Panc1 (cell line): Measurements from ENCODE around the gene MAP3K1. TPM values are rescaled to one million over a fixed set of nuclear protein-coding genes. Genes with fewer than 3 reads are reported as not detected.

Experiments
- ATAC-seq: fragments of 200-7000 bp; cut with Tn5 transposase; 2 replicates; pipeline ENCODE4 v1.9.1; 2020; ENCODE audit warnings: mild to moderate bottlenecking, moderate library complexity
- BruUV-seq: library from RNA; stranded (reverse); fragments of 400-500 nt; replicated peaks from 2 replicates; lab custom pipeline; 2021; lab: Mats Ljungman, UMichigan
- CTCF ChIA-PET: fragments of 300-600 bp; sonication (Branson Sonifier 250); formaldehyde crosslinking; loops from one replicate; lab custom pipeline; 2022; ENCODE audit warnings: antibody characterized with exemption; lab: Charles Lee
- POLR2A ChIA-PET: fragments of 300-600 bp; sonication (Branson Sonifier 250); formaldehyde crosslinking; loops from one replicate; lab custom pipeline; 2022; ENCODE audit warnings: antibody characterized with exemption; lab: Charles Lee
- DNase-seq: peaks from one replicate; pipeline ENCODE4 v3.0.0-alpha.2; 2010; ENCODE audit warnings: low read depth, low spot score
- H3K27ac ChIP-seq: 2 replicates; pipeline ENCODE4 v1.5.1; 2011; ENCODE audit warnings: mild to moderate bottlenecking, low read length, inconsistent platforms
- H3K27me3 ChIP-seq: fragments of 200-500 bp; sonication (Bioruptor generic); 2 replicates; pipeline ENCODE4 v1.6.0; 2014; ENCODE audit warnings: low read length, inconsistent platforms; ENCODE audit not compliant: control insufficient read depth, insufficient read depth
- H3K36me3 ChIP-seq: fragments of 200-500 bp; sonication (Bioruptor generic); 2 replicates; pipeline ENCODE4 v1.5.1; 2014; ENCODE audit warnings: inconsistent platforms, mild to moderate bottlenecking, low read length, moderate library complexity; ENCODE audit not compliant: control insufficient read depth, insufficient read depth
- H3K4me1 ChIP-seq: 2 replicates; pipeline ENCODE4 v1.5.1; 2011; ENCODE audit warnings: inconsistent platforms, mild to moderate bottlenecking, low read length, moderate library complexity; ENCODE audit not compliant: control insufficient read depth, insufficient read depth
- H3K4me3 ChIP-seq, 2 experiments: 2 replicates each; pipeline ENCODE4 v1.5.1; 2011 to 2012; ENCODE audit warnings: low read depth in 2 of 2, low read length in 2 of 2, mild to moderate bottlenecking in 2 of 2, inconsistent platforms in 1 of 2, moderate library complexity in 1 of 2
- H3K9me3 ChIP-seq: fragments of 200-500 bp; sonication (Bioruptor generic); 2 replicates; pipeline ENCODE4 v1.5.1; 2014; ENCODE audit warnings: low read depth, mild to moderate bottlenecking, inconsistent platforms, low read length, moderate library complexity; ENCODE audit not compliant: control insufficient read depth, insufficient read depth
- CTCF ChIP-seq: fragments of 450-650 bp; IDR thresholded peaks from 2 replicates; pipeline ENCODE4 v1.5.1; 2017; ENCODE audit warnings: mild to moderate bottlenecking
- POLR2AphosphoS5 ChIP-seq: IDR thresholded peaks from 2 replicates; pipeline ENCODE4 v1.6.1; 2012; ENCODE audit warnings: mild to moderate bottlenecking, low read depth, low read length, moderate library complexity
- REST ChIP-seq, 2 experiments: IDR thresholded peaks; 2 replicates each; pipeline ENCODE4 v1.6.1; 2011 to 2012; ENCODE audit warnings: low read depth in 2 of 2, control low read depth in 1 of 2, low read length in 1 of 2, mild to moderate bottlenecking in 1 of 2, moderate library complexity in 1 of 2; ENCODE audit not compliant: insufficient read depth in 1 of 2
- SIN3A ChIP-seq: IDR thresholded peaks from 2 replicates; pipeline ENCODE4 v1.6.1; 2012; ENCODE audit warnings: low read depth, mild to moderate bottlenecking, low read length, moderate library complexity, borderline replicate concordance; ENCODE audit not compliant: insufficient read depth
- TCF7L2 ChIP-seq: IDR thresholded peaks from 2 replicates; pipeline ENCODE4 v1.6.1; 2011; ENCODE audit warnings: mild to moderate bottlenecking, low read depth, low read length, inconsistent platforms
- in situ Hi-C: cut with HindIII; loops from 2 replicates; pipeline ENCODE4 v1.10.0; 2016; ENCODE audit warnings: low sequenced_read_pairs, low pct_unique_long_range_greater_than_20kb
- intact Hi-C: fragments of 100-400 bp; cut with micrococcal nuclease; formaldehyde crosslinking; loops from one replicate; pipeline ENCODE4 v1.10.0; 2022; ENCODE audit not compliant: unreplicated experiment
- total RNA-seq: library from RNA; stranded (reverse); gene quantifications from one replicate; pipeline ENCODE4 v1.2.1, GENCODE V29; 2021; ENCODE audit not compliant: unreplicated experiment

The MAP3K1 gene
- total RNA-seq, 1 experiment from 2014 or later = 6.2 TPM

- ChIA-PET POLR2A (no interaction called here), CTCF (no interaction called here)
- intact Hi-C loops = no loop called here
- no peak for ATAC-seq
- Histone ChIP-seq H3K4me1 (no peaks in the 10 kb centered on the region), H3K4me3 (no peak overlapping the region), H3K27me3 (peaks cover 11% of the 10 kb centered on the region), H3K36me3 (no peaks in the 10 kb centered on the region), H3K27ac (no peak overlapping the region), H3K9me3 (no peaks in the 10 kb centered on the region)
- in situ Hi-C loops = no loop called here
- no TSS peak for BruUV-seq
- no peak for DNase-seq
- TF ChIP-seq SIN3A = no peak
- TF ChIP-seq CTCF = no peak
- TF ChIP-seq REST (IDR thresholded peaks at IDR 0.05; ENCODE audit: insufficient read depth in 1 of 2, low read depth in 2 of 2, low read length in 1 of 2) = no peak
- TF ChIP-seq TCF7L2 = no peak
- no peak for TF ChIP-seq POLR2AphosphoS5
These were observed 14.1 kb upstream of the MAP3K1 start for GRCh38 chr5:56801256-56801655.

GRCh38 chr5:56802205-56802604 lies 13.1 kb upstream of the MAP3K1 start:
- no TSS peak for BruUV-seq
- no peaks in the 10 kb centered on the region for H3K9me3 ChIP-seq
- no peaks in the 10 kb centered on the region for H3K4me1 ChIP-seq
- H3K36me3 ChIP-seq = no peaks in the 10 kb centered on the region
- no peak overlapping the region for H3K27ac ChIP-seq
- no peak overlapping the region for H3K4me3 ChIP-seq
- TF ChIP-seq TCF7L2 = no peak
- no peak for TF ChIP-seq CTCF
- no peak for TF ChIP-seq POLR2AphosphoS5
- TF ChIP-seq SIN3A = no peak
- no peak for TF ChIP-seq REST (IDR thresholded peaks at IDR 0.05; ENCODE audit: insufficient read depth in 1 of 2, low read depth in 2 of 2, low read length in 1 of 2)
- CTCF ChIA-PET = interaction anchor here (0.6 kb wide), 1 partner anchor 296 kb away, joined by 4 read pairs; no protein-coding TSS in a partner anchor
- in situ Hi-C loops (no loop called here), intact Hi-C loops (no loop called here)
- POLR2A ChIA-PET = interaction anchor here (0.9 kb wide), 1 partner anchor 24 kb away, joined by 3 read pairs; no protein-coding TSS in a partner anchor
- no peak for DNase-seq
- no peak for ATAC-seq
- H3K27me3 ChIP-seq = peaks cover 11% of the 10 kb centered on the region
